Measurements from ENCODE around the gene PPP1R14D.

PPP1R14D gene

DNA sequence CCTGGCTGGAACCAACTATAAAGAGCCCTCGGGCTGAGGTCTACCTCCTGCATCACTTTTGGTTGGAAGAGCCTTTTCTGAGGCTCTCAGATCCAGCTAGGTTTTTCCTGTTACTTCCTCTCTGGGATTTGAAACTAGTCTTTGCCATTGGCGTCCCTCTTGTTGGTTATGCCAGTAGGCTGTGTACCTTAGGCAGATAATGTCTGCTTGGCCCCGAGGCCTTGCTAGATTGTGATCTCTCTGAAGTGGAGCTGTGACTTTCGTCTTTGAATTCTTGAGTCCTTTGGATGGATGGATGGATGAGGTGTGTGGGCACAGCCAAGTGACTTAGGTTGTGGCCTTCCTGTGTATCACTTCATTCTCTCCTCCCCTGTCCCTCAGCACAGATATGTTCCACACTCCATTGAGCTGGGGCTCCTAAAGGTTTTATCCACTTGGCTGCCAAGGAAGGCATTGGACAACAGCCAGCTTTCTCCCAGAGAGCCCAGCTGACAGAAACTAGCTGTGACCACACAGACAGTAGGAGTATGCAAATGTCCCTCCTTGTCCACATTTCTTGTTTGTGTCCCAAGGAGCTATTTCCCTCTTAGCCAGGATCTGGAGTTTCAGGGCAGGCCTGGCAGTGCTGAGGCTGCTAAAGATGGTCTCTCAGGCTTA, 13.3 kb downstream of the PPP1R14D start:
- DNase-seq = no peak

DNA sequence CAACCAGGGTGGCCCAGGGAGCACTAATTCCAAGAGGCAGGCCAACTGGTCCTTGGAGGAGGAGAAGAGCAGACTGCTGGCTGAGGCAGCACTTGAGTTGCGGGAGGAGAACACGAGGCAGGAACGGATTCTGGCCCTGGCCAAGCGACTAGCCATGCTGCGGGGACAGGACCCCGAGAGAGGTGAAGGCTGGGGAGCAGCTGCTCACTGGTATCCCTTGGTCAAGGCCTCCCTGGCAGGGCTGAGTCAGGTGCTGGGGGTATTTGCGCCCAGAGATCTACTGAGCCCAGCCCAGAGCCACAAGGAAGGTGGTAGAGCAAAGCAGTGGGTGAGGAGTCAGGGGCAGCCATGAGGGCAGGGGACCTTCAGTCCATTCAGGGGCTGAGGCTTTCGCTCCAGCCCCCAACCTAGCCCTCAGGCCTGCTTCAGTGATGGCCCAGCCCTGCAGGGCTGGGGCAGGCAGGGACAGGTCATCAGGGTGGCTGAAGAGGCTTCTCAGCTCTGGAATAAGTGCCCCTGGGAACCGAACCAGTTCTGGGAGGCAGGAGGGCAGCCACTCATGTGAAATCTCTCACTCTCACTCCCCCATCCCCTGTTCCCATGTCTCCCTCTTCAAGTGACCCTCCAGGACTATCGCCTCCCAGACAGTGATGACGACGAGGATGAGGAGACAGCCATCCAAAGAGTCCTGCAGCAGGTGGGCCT, 15.6 kb downstream of the PPP1R14D start:
- DNase-seq = no peak

DNA sequence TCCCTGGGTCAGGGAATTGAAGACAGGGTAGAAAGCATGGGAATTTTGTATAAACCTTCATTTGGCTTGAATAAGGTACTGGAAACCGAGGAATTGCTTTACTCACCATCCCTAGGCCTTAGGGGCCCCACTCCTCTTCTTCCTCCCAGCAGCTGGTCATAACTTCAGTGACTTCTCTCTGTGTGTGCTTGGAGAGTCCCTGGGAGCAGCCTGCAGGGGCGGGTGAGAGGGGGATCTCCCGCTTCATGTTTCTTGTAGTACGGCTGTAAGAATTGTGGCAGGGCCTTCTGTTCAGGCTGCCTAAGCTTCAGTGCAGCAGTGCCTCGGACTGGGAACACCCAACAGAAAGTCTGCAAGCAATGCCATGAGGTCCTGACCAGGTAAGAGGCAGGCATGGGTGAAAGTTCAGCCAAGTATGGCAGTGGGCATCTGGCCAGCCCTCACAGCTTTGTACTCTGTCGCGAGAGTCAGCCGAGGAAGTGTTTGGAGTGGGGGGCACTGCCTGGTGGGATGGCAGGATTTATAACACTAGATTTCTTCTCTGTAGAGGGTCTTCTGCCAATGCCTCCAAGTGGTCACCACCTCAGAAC, 19.6 kb downstream of the PPP1R14D start:
- DNase-seq = no peak

DNA sequence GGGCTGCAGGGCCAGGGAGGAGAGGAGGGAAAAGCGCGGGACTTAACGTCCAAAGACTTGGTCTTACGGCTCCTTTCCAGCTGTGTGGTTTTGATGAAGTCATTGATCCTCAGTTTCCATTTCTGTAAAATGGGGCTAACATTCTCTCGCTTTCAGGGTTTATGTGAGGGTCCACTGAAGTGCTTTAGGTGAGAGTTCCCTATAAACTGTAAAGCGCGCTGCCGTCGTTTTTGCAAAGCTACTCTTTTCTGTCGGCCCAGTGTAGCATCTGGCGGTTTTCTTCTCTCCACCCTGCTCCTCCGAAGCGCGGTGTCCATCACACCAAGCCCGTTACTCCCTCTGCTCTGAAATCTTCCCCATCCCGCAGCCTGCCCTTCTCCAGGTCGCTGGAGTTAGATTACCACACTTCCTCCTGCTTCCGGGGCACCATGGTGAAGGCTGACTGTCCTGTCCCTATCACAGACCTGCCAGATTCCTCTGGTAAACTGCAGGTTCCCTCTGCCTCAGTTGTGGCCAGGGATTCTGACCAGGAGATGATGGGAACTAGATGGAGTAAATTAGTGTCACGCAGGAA, 20.5 kb downstream of the PPP1R14D start:
- no peak for DNase-seq

- peak; percentile 94 for DNase-seq
Observed at GRCh38 chr15:40807028-40807887, 21.2 kb downstream of the PPP1R14D start, which contains the start of the genes DNAJC17 and ZFYVE19. DNAJC17 (minus strand) TSS chr15:40807473; CDS start chr15:40807446, 27 bp downstream. ZFYVE19 (plus strand) TSS chr15:40807089; CDS start chr15:40807590, 501 bp downstream.

DNA sequence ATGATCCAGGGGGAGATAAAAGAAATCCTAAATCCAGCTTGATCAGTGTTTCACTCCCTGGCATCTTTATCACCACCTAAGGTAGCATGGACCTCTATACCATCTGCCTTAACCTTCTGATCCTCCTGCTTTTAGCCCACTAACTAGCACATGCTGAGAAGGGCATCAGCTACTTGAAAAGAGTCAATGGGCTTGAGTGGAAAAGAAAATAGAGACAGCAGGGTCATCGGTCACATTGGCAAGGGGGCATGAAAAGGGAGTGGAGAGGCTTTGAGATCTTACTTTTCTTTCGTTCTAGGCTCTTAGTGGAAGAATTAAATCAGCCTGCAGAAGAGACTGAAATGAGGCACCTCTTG, 21.9 kb downstream of the PPP1R14D start:
- DNase-seq = no peak

DNA sequence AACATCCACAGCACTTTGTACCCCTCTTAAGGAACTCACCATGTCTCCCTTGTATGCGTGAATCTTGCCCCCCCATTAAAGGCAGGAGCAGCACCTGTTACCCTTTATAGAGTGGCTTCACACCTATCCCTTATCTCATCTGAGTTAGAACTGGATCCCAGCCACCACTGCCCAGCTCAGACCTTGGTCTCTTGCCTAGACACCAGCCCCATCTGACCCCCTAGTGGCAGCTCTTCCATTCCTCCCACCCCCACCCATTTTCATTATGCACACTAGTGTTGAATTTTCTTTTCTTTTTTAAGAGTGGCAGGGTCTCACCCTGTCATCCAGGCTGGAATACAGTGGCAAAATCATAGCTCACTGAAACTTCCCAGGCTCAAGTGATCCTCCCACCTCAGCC, 24.8 kb downstream of the PPP1R14D start:
- DNase-seq = no peak

GRCh38 chr15:40803076-40803475, 25.4 kb downstream of the PPP1R14D start:
- no peak for DNase-seq

DNA sequence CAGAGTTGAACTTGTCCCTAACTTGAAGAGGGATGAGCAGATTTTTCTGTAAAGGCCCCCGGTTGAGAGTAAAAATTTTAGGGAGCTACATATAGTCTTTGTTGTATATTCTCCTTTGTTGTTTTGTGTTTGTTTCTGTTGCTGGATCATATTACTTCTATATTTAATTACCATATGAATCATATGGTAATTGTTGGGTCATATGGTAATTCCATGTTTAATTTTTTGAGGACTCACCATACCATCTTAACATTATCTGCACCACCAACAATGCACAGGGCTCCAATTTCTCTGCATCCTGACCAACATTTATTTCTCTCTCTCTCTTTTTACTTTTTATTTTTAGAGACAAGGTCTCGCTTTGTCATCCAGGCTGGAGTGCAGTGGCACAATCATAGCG, 29.0 kb downstream of the PPP1R14D start:
- DNase-seq = no peak

DNA sequence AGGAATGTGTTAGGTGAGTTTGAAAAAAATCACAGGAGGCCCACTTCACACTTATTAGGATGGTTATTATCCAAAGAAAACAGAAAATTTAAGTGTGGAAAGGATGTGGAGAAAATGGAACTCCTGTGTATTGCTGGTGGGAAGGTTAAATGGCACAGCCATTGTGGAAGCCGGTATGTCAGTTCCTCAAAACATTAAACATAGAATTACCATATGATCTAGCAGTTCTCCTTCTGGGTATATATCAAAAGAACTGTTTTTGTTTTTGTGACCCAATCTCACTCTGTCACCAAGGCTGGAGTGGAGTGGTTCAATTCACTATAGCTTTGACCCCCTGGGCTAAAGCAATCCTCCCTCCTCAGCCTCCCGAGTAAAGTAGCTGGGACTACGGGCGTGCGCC, 32.0 kb downstream of the PPP1R14D start:
- DNase-seq = no peak

DNA sequence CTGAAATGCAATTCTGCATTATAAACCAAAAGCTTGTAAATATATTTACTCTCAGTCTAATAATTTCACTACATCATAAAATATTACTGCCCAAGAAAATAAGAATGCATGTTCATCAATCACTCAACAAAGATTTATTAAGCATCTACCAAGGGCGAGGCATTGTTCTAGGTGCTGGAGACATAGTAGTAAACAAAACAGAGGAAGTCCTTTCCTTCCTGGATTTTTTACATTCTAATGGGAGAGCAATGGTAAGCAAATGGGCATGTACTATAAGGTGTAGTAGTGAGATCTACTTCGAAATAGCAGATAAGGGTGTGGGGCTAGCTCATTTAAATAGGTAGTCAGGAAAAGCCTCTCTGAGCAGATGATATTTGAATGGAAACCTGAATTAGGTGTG, 32.5 kb downstream of the PPP1R14D start:
- no peak for DNase-seq

GRCh38 chr15:40793216-40793989, 35.1 kb downstream of the PPP1R14D start:
- DNase-seq = no peak

DNA sequence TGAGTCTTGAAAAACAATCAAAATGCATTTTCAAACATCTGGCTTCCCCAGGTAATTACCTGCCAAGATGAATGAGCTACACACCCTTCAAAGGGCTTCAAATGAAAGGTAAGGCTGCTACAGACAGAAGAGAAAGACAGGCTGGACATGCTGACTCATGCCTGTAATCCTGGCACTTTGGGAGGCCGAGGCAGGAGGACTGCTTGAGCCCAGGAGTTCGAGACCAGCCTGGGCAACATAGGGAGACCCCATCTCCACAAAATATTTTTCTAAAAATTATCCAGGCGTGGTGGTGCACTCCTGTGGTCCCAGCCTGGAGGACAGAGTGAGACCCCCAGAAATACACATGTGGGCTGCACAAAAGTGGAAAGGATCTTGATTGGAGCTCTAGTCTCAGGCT, 36.1 kb downstream of the PPP1R14D start:
- no peak for DNase-seq

GRCh38 chr15:40790718-40791117, 37.8 kb downstream of the PPP1R14D start:
- no peak for DNase-seq

- no peak for DNase-seq
Observed at GRCh38 chr15:40789999-40790398, 38.5 kb downstream of the PPP1R14D start.

- DNase-seq = no peak
Observed at GRCh38 chr15:40789119-40789518, 39.4 kb downstream of the PPP1R14D start.

- no peak for DNase-seq
Observed at GRCh38 chr15:40787991-40788390, 40.5 kb downstream of the PPP1R14D start.

DNA sequence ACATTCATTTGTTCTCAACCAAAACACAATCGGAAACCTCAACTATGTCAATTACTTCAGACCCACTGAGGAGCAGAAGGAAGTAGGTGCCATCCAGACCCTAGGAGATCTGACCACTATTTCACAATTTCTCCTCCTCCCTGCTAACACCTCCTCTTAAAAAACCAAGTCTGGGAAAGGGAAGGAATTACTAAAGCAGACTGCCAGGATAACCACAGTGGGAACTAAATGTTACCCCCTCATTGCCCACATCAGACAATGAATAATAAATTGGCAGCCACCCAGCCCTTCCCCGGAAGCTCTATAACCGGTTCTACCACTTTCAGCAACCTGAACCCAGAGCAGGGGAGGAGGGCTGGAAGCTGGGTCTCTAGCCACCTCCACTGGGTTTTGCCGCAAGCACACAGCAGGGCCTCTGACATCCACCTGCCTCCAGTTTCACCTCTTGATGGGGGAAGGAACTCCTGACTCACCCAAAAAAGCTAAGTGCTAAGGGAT, 41.1 kb downstream of the PPP1R14D start:
- peak; percentile 86 for DNase-seq

DNA sequence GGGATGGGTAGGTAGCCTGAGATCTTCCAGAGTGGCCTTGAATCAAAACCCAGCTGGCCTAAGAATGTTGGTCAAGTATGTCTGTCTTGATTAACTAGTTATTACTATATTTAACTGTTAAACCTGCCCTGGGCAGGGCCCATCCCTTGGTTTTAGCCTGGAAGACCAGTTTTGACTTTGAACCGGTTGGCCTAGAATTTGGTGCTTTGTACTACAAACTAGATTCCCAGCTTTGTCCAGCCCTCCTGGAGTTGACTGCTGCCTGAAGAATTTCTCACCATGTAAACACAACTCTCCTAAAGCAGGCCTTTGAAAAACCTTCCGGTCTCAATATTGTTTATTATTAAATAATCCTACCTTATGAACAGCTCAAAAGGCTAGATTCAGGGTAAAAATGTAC, 42.7 kb downstream of the PPP1R14D start:
- no peak for DNase-seq

DNA sequence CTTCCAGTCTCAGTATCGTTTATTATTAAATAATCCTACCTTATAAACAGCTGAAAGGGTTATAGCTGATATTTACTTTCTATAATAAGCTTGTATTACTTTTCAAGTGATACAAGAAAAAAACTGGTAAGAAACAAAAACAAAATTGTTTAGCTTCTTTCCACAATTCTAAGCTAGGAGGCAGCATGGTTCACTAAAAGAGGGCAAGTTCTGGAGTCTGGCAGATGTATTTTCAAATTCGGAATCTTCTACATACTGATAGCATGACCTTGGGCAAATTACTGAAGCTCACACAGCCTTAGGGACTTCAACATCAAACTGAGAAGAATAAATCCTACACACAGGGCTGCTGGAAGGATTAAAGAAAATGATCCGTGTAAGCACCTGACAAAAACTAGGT, 43.3 kb downstream of the PPP1R14D start:
- no peak for DNase-seq

- DNase-seq = peak; percentile 44
Observed at GRCh38 chr15:40782609-40783227, 45.8 kb downstream of the PPP1R14D start.

All from NCI-H1048 (cell line).